ENCODE data around the gene PEX11G. TPM values are rescaled to one million over a fixed set of nuclear protein-coding genes. Genes with fewer than 3 reads are reported as not detected.

PEX11G gene
- total and polyA plus RNA-seq, 9 of the 15 experiments (the other 6 are each of a cell fraction or from before 2014, with no cell fraction given) = 0.07 to 3.2 (median 0.70) TPM; not detected in 1

DNA sequence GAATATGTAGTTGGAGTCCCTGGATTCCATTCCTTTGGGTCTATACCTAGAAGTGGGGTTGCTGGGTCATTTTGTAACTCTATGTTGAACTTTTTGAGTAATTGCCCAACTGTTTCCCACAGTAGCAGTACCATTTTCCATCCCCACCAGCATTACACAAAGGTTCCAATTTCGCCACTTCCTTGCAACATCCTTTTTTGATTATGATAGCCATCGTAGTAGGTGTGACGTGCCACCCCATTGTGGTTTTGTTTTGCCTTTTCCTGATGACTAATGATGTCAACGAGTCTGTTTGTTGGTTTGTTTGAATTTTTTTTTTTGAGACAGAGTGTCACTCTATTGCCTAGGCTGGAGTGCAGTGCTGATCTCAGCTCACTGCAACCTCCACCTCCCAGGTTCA is 3.3 kb upstream of the PEX11G start (continued):
- TF ChIP-seq, protein P1, sequence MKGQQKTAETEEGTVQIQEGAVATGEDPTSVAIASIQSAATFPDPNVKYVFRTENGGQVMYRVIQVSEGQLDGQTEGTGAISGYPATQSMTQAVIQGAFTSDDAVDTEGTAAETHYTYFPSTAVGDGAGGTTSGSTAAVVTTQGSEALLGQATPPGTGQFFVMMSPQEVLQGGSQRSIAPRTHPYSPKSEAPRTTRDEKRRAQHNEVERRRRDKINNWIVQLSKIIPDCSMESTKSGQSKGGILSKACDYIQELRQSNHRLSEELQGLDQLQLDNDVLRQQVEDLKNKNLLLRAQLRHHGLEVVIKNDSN (CRISPR knock-in tag; IDR thresholded peaks at IDR 0.05) = no peak
- TF ChIP-seq ZNF239 (CRISPR knock-in tag; IDR thresholded peaks at IDR 0.05) (no peak), CEBPB (tag; IDR thresholded peaks at IDR 0.05) (peak; percentile 84), CREB1 (IDR thresholded peaks at IDR 0.05) (no peak), CREB1 (CRISPR knock-in tag; IDR thresholded peaks at IDR 0.05) (peak; percentile 32; the same call in 1 of the 2 replicates), ZNF384 (IDR thresholded peaks at IDR 0.05; ENCODE audit: low read depth, low read length) (peak; percentile 59), NCOA2 (IDR thresholded peaks at IDR 0.05; ENCODE audit: partially characterized antibody in 2 of 2) (no peak), TCF7L2 (IDR thresholded peaks at IDR 0.05; ENCODE audit: low read depth, low read length) (no peak), SMARCA5 (IDR thresholded peaks at IDR 0.05) (no peak), TAL1 (IDR thresholded peaks at IDR 0.05) (no peak), KLF16 (IDR thresholded peaks at IDR 0.05) (no peak), ZBTB8A (IDR thresholded peaks at IDR 0.05; ENCODE audit: partially characterized antibody) (no peak), KAT2B (IDR thresholded peaks at IDR 0.05; ENCODE audit: low read depth, low read length) (no peak), GABPA (tag; conservative IDR thresholded peaks at IDR 0.05; ENCODE audit: low read depth) (peak; percentile 71), FOSL1 (tag; conservative IDR thresholded peaks at IDR 0.05) (peak; percentile 88)

Data from K562 (cell line).